Endothelial cell of umbilical vein (primary cell): ENCODE results near the gene TEK. TPM values are rescaled to one million over a fixed set of nuclear protein-coding genes. Genes with fewer than 3 reads are reported as not detected.

ENCODE experiments used
- BruUV-seq: library from RNA; stranded (reverse); fragments of 400-500 nt; replicated peaks from 2 replicates; lab custom pipeline; 2021; lab: Mats Ljungman, UMichigan
- CTCF ChIA-PET: fragments of 300-600, 350-600 bp; sonication (Branson Sonifier 250); formaldehyde crosslinking; loops from one replicate; lab custom pipeline; 2021; ENCODE audit warnings: antibody characterized with exemption, inconsistent platforms; lab: Charles Lee
- POLR2A ChIA-PET: fragments of 300-600, 350-600 bp; sonication (Branson Sonifier 250); formaldehyde crosslinking; loops from one replicate; lab custom pipeline; 2021; ENCODE audit warnings: antibody characterized with exemption, inconsistent platforms; lab: Charles Lee
- DNase-seq: peaks from one replicate; pipeline ENCODE4 v3.0.0-alpha.2; 2011; ENCODE audit warnings: low read depth, low spot score
- FAIRE-seq: peaks from 2 replicates; lab custom pipeline; 2011; peaks lifted over from hg19 to GRCh38; lab: Jason Lieb, UNC
- H2AFZ ChIP-seq: 2 replicates; pipeline ENCODE4 v1.6.0; 2012; ENCODE audit warnings: low read depth, low read length, control low read depth, inconsistent platforms
- H3K27ac ChIP-seq: 2 replicates; pipeline ENCODE4 v1.5.1; 2011; ENCODE audit warnings: low read depth, mild to moderate bottlenecking, control low read depth, low read length, moderate library complexity; ENCODE audit not compliant: insufficient read depth
- H3K27me3 ChIP-seq, 2 experiments: 2 replicates each; pipeline versions ENCODE4 v1.6.0 to v1.6.1; 2011; ENCODE audit warnings: low read length in 2 of 2, mixed read lengths in 1 of 2; ENCODE audit not compliant: control insufficient read depth in 2 of 2, insufficient read depth in 2 of 2
- H3K36me3 ChIP-seq, 2 experiments: 2 replicates in 1 of 2; 3 replicates in 1 of 2; pipeline ENCODE4 v1.5.1; 2011; ENCODE audit warnings: low read length in 2 of 2, mild to moderate bottlenecking in 1 of 2, moderate library complexity in 1 of 2; ENCODE audit not compliant: control insufficient read depth in 2 of 2, insufficient read depth in 2 of 2; ENCODE audit errors: extremely low read depth in 1 of 2
- H3K4me1 ChIP-seq: 3 replicates; pipeline ENCODE4 v1.5.1; 2011; ENCODE audit warnings: mild to moderate bottlenecking, low read length; ENCODE audit not compliant: control insufficient read depth, insufficient read depth; ENCODE audit errors: extremely low read depth
- H3K4me2 ChIP-seq: 2 replicates; pipeline ENCODE4 v1.6.1; 2011; ENCODE audit warnings: low read length, control low read depth, mixed read lengths; ENCODE audit not compliant: insufficient read depth
- H3K4me3 ChIP-seq, 3 experiments: fragments of 200-600 bp in 1 of 3; sonication (generic), shearing (Covaris generic) in 1 of 3; replicated peaks in 1 of 3; 2 replicates each; pipeline ENCODE4 v1.5.1; 2011 to 2016; ENCODE audit warnings: control low read depth in 3 of 3, low read length in 3 of 3, mild to moderate bottlenecking in 2 of 3, inconsistent platforms in 1 of 3, low read depth in 1 of 3, moderate library complexity in 1 of 3; ENCODE audit not compliant: insufficient read depth in 1 of 3
- H3K79me2 ChIP-seq: 2 replicates; pipeline ENCODE4 v1.6.0; 2012; ENCODE audit warnings: low read length, inconsistent platforms; ENCODE audit not compliant: control insufficient read depth, insufficient read depth
- H3K9ac ChIP-seq: replicated peaks from 2 replicates; pipeline ENCODE3; 2011; ENCODE audit warnings: low read length, control low read depth; ENCODE audit not compliant: insufficient read depth; ENCODE audit errors: extremely low read depth
- H3K9me1 ChIP-seq: replicated peaks from 3 replicates; pipeline ENCODE4 v1.6.0; 2011; ENCODE audit warnings: mild to moderate bottlenecking, low read length; ENCODE audit not compliant: control insufficient read depth, insufficient read depth; ENCODE audit errors: extremely low read depth
- H3K9me3 ChIP-seq: replicated peaks from 2 replicates; pipeline ENCODE4 v1.5.1; 2012; ENCODE audit warnings: low read length, inconsistent platforms; ENCODE audit not compliant: control insufficient read depth, insufficient read depth
- H4K20me1 ChIP-seq: replicated peaks from 2 replicates; pipeline ENCODE3; 2011; ENCODE audit warnings: mild to moderate bottlenecking, low read length; ENCODE audit not compliant: control insufficient read depth, insufficient read depth; ENCODE audit errors: extremely low read depth
- EZH2 ChIP-seq: IDR thresholded peaks from 2 replicates; pipeline ENCODE4 v1.6.1; 2012; ENCODE audit warnings: borderline replicate concordance, low read depth, mild to moderate bottlenecking, moderate library complexity, low read length, inconsistent platforms; ENCODE audit not compliant: severe bottlenecking
- FOS ChIP-seq: IDR thresholded peaks from 2 replicates; pipeline ENCODE4 v1.6.1; 2011; ENCODE audit warnings: mild to moderate bottlenecking, low read length, moderate library complexity, borderline replicate concordance; ENCODE audit not compliant: insufficient read depth
- GATA2 ChIP-seq: IDR thresholded peaks from 2 replicates; pipeline ENCODE4 v1.7.0; 2011; ENCODE audit warnings: low read depth, mild to moderate bottlenecking, moderate library complexity, mixed read lengths, low read length; ENCODE audit not compliant: insufficient read length, insufficient read depth
- JUN ChIP-seq: IDR thresholded peaks from 2 replicates; pipeline ENCODE4 v1.6.1; 2011; ENCODE audit warnings: borderline replicate concordance, low read depth; ENCODE audit not compliant: insufficient read length, insufficient read depth
- MYC ChIP-seq: IDR thresholded peaks from one replicate; pipeline ENCODE4 v1.6.1; 2011; ENCODE audit warnings: mild to moderate bottlenecking, low read depth, low read length
- POLR2A ChIP-seq: IDR thresholded peaks from 2 replicates; pipeline ENCODE4 v1.6.1; 2012; ENCODE audit warnings: low read depth, mild to moderate bottlenecking, control low read depth, low read length
- POLR2AphosphoS5 ChIP-seq: IDR thresholded peaks from 2 replicates; pipeline ENCODE4 v1.6.1; 2012; ENCODE audit warnings: low read depth, mild to moderate bottlenecking, control low read depth, low read length, moderate library complexity; ENCODE audit not compliant: insufficient read depth
- dilution Hi-C: fragments of 300-500 bp; cut with MboI; formaldehyde crosslinking; loops from one replicate; pipeline ENCODE4 v1.15.0; 2019; ENCODE audit warnings: low sequenced_read_pairs; ENCODE audit not compliant: extremely low pct_ligation_motif_present
- intact Hi-C: fragments of 100-400 bp; cut with micrococcal nuclease; formaldehyde crosslinking; loops from one replicate; pipeline ENCODE4 v1.10.0; 2022
- polyA plus RNA-seq, 4 experiments: library from polyadenylated mRNA; depleted of rRNA in 3 of 4; stranded (reverse) in 3 of 4; unstranded in 1 of 4; fragments of >200 nt; gene quantifications; 2 replicates each; pipeline versions ENCODE4 v1.2.1 to v1.2.3, GENCODE V29; 2011 to 2012; ENCODE audit warnings: missing spikeins in 1 of 4
- total RNA-seq: library from RNA; stranded (reverse); gene quantifications from 2 replicates; pipeline ENCODE4 v1.2.3, GENCODE V29; 2021
- TF ChIP-seq, protein P1 (sequence below): IDR thresholded peaks from 2 replicates; pipeline ENCODE4 v1.6.1; 2011; ENCODE audit not compliant: insufficient read depth, insufficient read length
- TF ChIP-seq, protein P2 (sequence below), 2 donors: IDR thresholded peaks; 1 replicate in 1 of 2; 2 replicates in 1 of 2; pipeline ENCODE4 v1.5.1; 2011; ENCODE audit warnings: low read length in 2 of 2, mild to moderate bottlenecking in 2 of 2, moderate library complexity in 2 of 2, control low read depth in 1 of 2, inconsistent platforms in 1 of 2, low read depth in 1 of 2; ENCODE audit not compliant: insufficient read depth in 1 of 2; ENCODE audit errors: extremely low read depth in 1 of 2

TEK gene
- total and polyA plus RNA-seq, 2 donors (not counting 3 experiments of a cell fraction or from before 2014, with no cell fraction given), result 26.9 to 44.1 TPM

DNA sequence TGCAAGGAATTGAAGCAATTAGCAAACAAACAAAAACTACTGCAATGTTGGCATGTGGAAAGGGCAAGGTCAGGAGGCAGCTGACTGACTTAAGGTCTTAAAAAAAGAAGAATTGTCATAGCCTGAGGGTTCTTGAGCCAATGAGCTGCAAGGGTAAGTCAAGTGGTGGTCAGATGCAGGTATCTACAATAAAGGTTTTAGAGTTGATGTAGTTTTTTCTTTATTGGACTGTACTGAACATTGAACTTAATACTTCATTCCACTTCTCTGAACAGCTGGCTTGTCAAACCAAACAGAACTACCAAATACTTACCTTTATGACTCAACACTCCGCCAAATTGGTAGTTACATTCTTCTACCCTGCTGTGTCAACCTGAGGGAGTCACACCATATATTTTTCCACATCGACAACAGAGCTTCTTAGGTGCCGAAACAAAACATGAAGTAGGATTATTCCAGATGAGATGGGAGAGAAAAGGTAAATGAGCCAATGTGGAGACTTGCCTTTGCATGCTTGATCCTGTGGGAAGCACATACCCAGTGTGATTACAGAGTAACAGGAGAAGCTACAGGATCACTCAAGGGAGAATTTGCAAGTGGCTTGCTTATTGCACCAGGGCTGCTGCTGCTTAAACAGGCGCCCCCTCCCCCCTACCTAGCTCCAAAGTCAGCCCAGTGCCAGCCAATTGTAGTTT lies 152.6 kb downstream of the TEK start:
- no TSS peak for BruUV-seq
- H3K4me2 ChIP-seq, result no peak overlapping the region
- FAIRE-seq, result no peak
- ChIA-PET CTCF (interaction anchor here (0.8 to 3.2 kb wide), 2 partner anchors 10 to 14 kb away, joined by 3 to 12 read pairs; no protein-coding TSS in a partner anchor), POLR2A (no interaction called here)
- H2AFZ ChIP-seq, result no peak overlapping the region
- no peaks in the 10 kb centered on the region for H3K9me1 ChIP-seq
- no peaks in the 10 kb centered on the region for H3K79me2 ChIP-seq
- dilution Hi-C loops (no loop called here), intact Hi-C loops (no loop called here)
- TF ChIP-seq EZH2, result no peak
- TF ChIP-seq JUN, result no peak
- TF ChIP-seq GATA2, result no peak
- TF ChIP-seq, protein P1, sequence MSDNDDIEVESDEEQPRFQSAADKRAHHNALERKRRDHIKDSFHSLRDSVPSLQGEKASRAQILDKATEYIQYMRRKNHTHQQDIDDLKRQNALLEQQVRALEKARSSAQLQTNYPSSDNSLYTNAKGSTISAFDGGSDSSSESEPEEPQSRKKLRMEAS, result no peak
- no peak for TF ChIP-seq POLR2AphosphoS5
- no peak for TF ChIP-seq FOS
- no peak for TF ChIP-seq POLR2A
- no peak for TF ChIP-seq MYC
- TF ChIP-seq, protein P2, sequence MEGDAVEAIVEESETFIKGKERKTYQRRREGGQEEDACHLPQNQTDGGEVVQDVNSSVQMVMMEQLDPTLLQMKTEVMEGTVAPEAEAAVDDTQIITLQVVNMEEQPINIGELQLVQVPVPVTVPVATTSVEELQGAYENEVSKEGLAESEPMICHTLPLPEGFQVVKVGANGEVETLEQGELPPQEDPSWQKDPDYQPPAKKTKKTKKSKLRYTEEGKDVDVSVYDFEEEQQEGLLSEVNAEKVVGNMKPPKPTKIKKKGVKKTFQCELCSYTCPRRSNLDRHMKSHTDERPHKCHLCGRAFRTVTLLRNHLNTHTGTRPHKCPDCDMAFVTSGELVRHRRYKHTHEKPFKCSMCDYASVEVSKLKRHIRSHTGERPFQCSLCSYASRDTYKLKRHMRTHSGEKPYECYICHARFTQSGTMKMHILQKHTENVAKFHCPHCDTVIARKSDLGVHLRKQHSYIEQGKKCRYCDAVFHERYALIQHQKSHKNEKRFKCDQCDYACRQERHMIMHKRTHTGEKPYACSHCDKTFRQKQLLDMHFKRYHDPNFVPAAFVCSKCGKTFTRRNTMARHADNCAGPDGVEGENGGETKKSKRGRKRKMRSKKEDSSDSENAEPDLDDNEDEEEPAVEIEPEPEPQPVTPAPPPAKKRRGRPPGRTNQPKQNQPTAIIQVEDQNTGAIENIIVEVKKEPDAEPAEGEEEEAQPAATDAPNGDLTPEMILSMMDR (IDR thresholded peaks at IDR 0.05; ENCODE audit: extremely low read depth in 1 of 2, insufficient read depth in 1 of 2, low read depth in 1 of 2, low read length in 2 of 2), result no peak
- H3K9ac ChIP-seq, result no peak overlapping the region
- no peak for DNase-seq
- no peaks in the 10 kb centered on the region for H3K9me3 ChIP-seq
- no peaks in the 10 kb centered on the region for H4K20me1 ChIP-seq
- H3K27ac ChIP-seq, result no peak overlapping the region
- peaks cover 7 to 11% of the 10 kb centered on the region in 2 experiments for H3K27me3 ChIP-seq
- no peaks in the 10 kb centered on the region for H3K4me1 ChIP-seq
- no peak overlapping the region for H3K4me3 ChIP-seq
- no peaks in the 10 kb centered on the region for H3K36me3 ChIP-seq
